Spleen (tissue), 11 donors: ENCODE measurements around the gene TRAF3IP3. TPM values are rescaled to one million over a fixed set of nuclear protein-coding genes. Genes with fewer than 3 reads are reported as not detected.

ENCODE experiments used
- DNase-seq: peaks from one replicate; pipeline ENCODE4 v3.0.0-alpha.2; 2020
- H3K27ac ChIP-seq, 8 donors: fragments of 200-600 bp; sonication (generic) in 7 of 8; 1 replicate in 4 of 8; 2 replicates in 4 of 8; pipeline versions ENCODE4 v1.5.0 to v1.8.0; 2016 to 2021; ENCODE audit warnings: inconsistent platforms in 4 of 8, mild to moderate bottlenecking in 4 of 8, moderate library complexity in 1 of 8
- H3K27me3 ChIP-seq, 7 donors: fragments of 200-600 bp; sonication (generic) in 6 of 7; replicated peaks in 1 of 7; 1 replicate in 4 of 7; 2 replicates in 3 of 7; pipeline versions ENCODE4 v1.5.0 to v1.8.0; 2016 to 2021; ENCODE audit warnings: inconsistent platforms in 3 of 7, mild to moderate bottlenecking in 1 of 7
- H3K36me3 ChIP-seq, 6 donors: fragments of 200-600 bp; sonication (generic) in 5 of 6; 1 replicate in 4 of 6; 2 replicates in 2 of 6; pipeline versions ENCODE4 v1.5.0 to v1.8.0; 2016 to 2021; ENCODE audit warnings: inconsistent platforms in 2 of 6
- H3K4me1 ChIP-seq, 6 donors: fragments of 200-600 bp; sonication (generic) in 5 of 6; 1 replicate in 3 of 6; 2 replicates in 3 of 6; pipeline versions ENCODE4 v1.5.0 to v1.8.0; 2016 to 2021; ENCODE audit warnings: inconsistent platforms in 3 of 6
- H3K4me3 ChIP-seq, 8 donors: fragments of 200-600 bp; sonication (generic) in 7 of 8; 1 replicate in 4 of 8; 2 replicates in 4 of 8; pipeline versions ENCODE4 v1.5.0 to v1.8.0; 2016 to 2021; ENCODE audit warnings: inconsistent platforms in 4 of 8, mild to moderate bottlenecking in 4 of 8, moderate library complexity in 2 of 8
- H3K9me3 ChIP-seq, 8 donors: fragments of 200-600 bp; sonication (generic) in 7 of 8; 1 replicate in 4 of 8; 2 replicates in 4 of 8; pipeline versions ENCODE4 v1.5.0 to v1.8.0; 2016 to 2021; ENCODE audit warnings: inconsistent platforms in 4 of 8
- CTCF ChIP-seq, 11 experiments: fragments of 200-600 bp in 7 of 11; fragments of 450-650 bp in 4 of 11; sonication (generic) in 4 of 11; IDR thresholded peaks in 8 of 11; conservative IDR thresholded peaks in 3 of 11; 1 replicate in 7 of 11; 2 replicates in 4 of 11; pipeline versions ENCODE4 v1.4.0 to v1.8.0; 2016 to 2021; ENCODE audit warnings: antibody characterized with exemption in 11 of 11, inconsistent platforms in 4 of 11, mild to moderate bottlenecking in 1 of 11
- POLR2A ChIP-seq, 3 donors: fragments of 450-650 bp; IDR thresholded peaks; one replicate each; pipeline ENCODE4 v1.5.1; 2017; ENCODE audit warnings: antibody characterized with exemption in 3 of 3, mild to moderate bottlenecking in 1 of 3
- POLR2AphosphoS5 ChIP-seq, 3 donors: sonication (generic); formaldehyde crosslinking; IDR thresholded peaks; one replicate each; pipeline ENCODE4 v1.5.1; 2017; ENCODE audit warnings: antibody characterized with exemption in 3 of 3
- WGBS, 5 donors: extraction: QIAGEN DNeasy Blood & Tissue Kit in 3 of 5; methylation state at CpG; one replicate each; pipeline versions ENCODE4 v1.1.5 to v1.1.7; 2013 to 2018; 5-methylcytosine and 5-hydroxymethylcytosine counted together
- intact Hi-C: fragments of 100-400 bp; cut with DNase I; formaldehyde crosslinking; loops from one replicate; pipeline ENCODE4 v1.15.0; 2023; ENCODE audit warnings: low total_unique reads
- polyA plus RNA-seq, 3 donors: library from polyadenylated mRNA; stranded (reverse); fragments of 200-250 nt; gene quantifications; one replicate each; pipeline ENCODE4 v1.2.1, GENCODE V29; 2013
- total RNA-seq, 7 donors: library from RNA; depleted of rRNA in 3 of 7; stranded (reverse); fragments of >200 nt in 3 of 7; fragmentation: NEBNext Ultra II Directional in 4 of 7; extraction: Animal tissue kit (Norgen Biotek cat#: 25700) in 4 of 7; gene quantifications; one replicate each; pipeline versions ENCODE4 v1.1.0 to v1.2.1, GENCODE V29; 2016 to 2021
- donor health status: healthy with polysubstance abuse.
- donor health status: DM: no; HTN: no; CAD: no; lungs with moderate emphysema.
- donor health status: DM: no; HTN: no; CAD: no.
- donor health status: Bipolar disorder and iron deficiency.
- donor health status: healthy.
- donor health status: DM: no; HTN: no; CAD: no.
- donor health status: DM: yes; HTN: yes; CAD: no.

The TRAF3IP3 gene
- total and polyA plus RNA-seq, 10 donors, result 95.4 to 189 (median 108) TPM

GRCh38 chr1:209723265-209723664 is 32.6 kb upstream of the TRAF3IP3 start:
- H3K9me3 ChIP-seq, result no peaks in the 10 kb centered on the region
- H3K27ac ChIP-seq, result no peak overlapping the region
- H3K4me3 ChIP-seq, result no peak overlapping the region
- H3K27me3 ChIP-seq, result no peaks in the 10 kb centered on the region
- intact Hi-C loops, result no loop called here
- 92 to 96% (median 94%) methylated on average over 3 of the region's 3 CpGs for WGBS, 5 donors
- no peaks in the 10 kb centered on the region for H3K36me3 ChIP-seq
- TF ChIP-seq POLR2A (IDR thresholded peaks at IDR 0.05), result no peak
- TF ChIP-seq CTCF (IDR thresholded peaks at IDR 0.05 in 8 of 11, conservative IDR thresholded peaks at IDR 0.05 in 3 of 11), result no peak
- no peaks in the 10 kb centered on the region for H3K4me1 ChIP-seq
- DNase-seq, result no peak

- Histone ChIP-seq H3K9me3 (no peaks in the 10 kb centered on the region), H3K27ac (no peak overlapping the region), H3K36me3 (no peaks in the 10 kb centered on the region), H3K4me1 (no peaks in the 10 kb centered on the region), H3K4me3 (no peak overlapping the region), H3K27me3 (no peaks in the 10 kb centered on the region)
- TF ChIP-seq POLR2A (IDR thresholded peaks at IDR 0.05) (no peak), CTCF (IDR thresholded peaks at IDR 0.05 in 8 of 11, conservative IDR thresholded peaks at IDR 0.05 in 3 of 11) (no peak), POLR2AphosphoS5 (IDR thresholded peaks at IDR 0.05) (no peak)
- 49 to 67% (median 61%) methylated on average over 3 of the region's 3 CpGs for WGBS, 5 donors
- DNase-seq, result no peak
- intact Hi-C loops, result no loop called here
These were observed 31.8 kb upstream of the TRAF3IP3 start for GRCh38 chr1:209723756-209724693.

- Histone ChIP-seq H3K4me3 (no peak overlapping the region), H3K9me3 (no peaks in the 10 kb centered on the region), H3K36me3 (no peaks in the 10 kb centered on the region), H3K27ac (no peak overlapping the region), H3K4me1 (no peaks in the 10 kb centered on the region), H3K27me3 (no peaks in the 10 kb centered on the region)
- DNase-seq, result no peak
- TF ChIP-seq POLR2AphosphoS5 (IDR thresholded peaks at IDR 0.05) (no peak), CTCF (IDR thresholded peaks at IDR 0.05 in 8 of 11, conservative IDR thresholded peaks at IDR 0.05 in 3 of 11) (no peak), POLR2A (IDR thresholded peaks at IDR 0.05) (no peak)
- intact Hi-C loops, result no loop called here
- WGBS, 5 donors, result 76 to 88% (median 84%) methylated on average over 2 of the region's 2 CpGs
These were observed 28.6 kb upstream of the TRAF3IP3 start for GRCh38 chr1:209727286-209727685.

- no peaks in the 10 kb centered on the region for H3K9me3 ChIP-seq
- TF ChIP-seq CTCF (IDR thresholded peaks at IDR 0.05 in 8 of 11, conservative IDR thresholded peaks at IDR 0.05 in 3 of 11) (no peak), POLR2AphosphoS5 (IDR thresholded peaks at IDR 0.05) (no peak), POLR2A (IDR thresholded peaks at IDR 0.05) (no peak)
- peaks cover 0 to under 1% (median 0%) of the 10 kb centered on the region in 6 donors for H3K4me1 ChIP-seq
- 83 to 94% (median 86%) methylated on average over 3 of the region's 3 CpGs for WGBS, 5 donors
- H3K4me3 ChIP-seq, result no peak overlapping the region
- intact Hi-C loops, result no loop called here
- H3K27me3 ChIP-seq, result no peaks in the 10 kb centered on the region
- DNase-seq, result no peak
- no peaks in the 10 kb centered on the region for H3K36me3 ChIP-seq
- H3K27ac ChIP-seq, result no peak overlapping the region
These were observed 28.1 kb upstream of the TRAF3IP3 start for GRCh38 chr1:209727785-209728184.
